K562 (cell line): ENCODE measurements around the gene MAGI2. TPM values are rescaled to one million over a fixed set of nuclear protein-coding genes. Genes with fewer than 3 reads are reported as not detected.

ENCODE experiments used
- ATAC-seq: fragments of 200-7000 bp; cut with Tn5 transposase; 3 replicates; pipeline ENCODE4 v1.9.1; 2020; ENCODE audit warnings: moderate library complexity
- BruUV-seq: library from RNA; stranded (reverse); fragments of 400-500 nt; replicated peaks from 2 replicates; lab custom pipeline; 2021; lab: Mats Ljungman, UMichigan
- CTCF ChIA-PET: fragments of 300-600 bp; formaldehyde crosslinking; extraction: SDS; loops from one replicate; lab custom pipeline; 2021; ENCODE audit warnings: low intra/inter-chr PET ratio; lab: Yijun Ruan, JAX
- POLR2A ChIA-PET: fragments of 300-600, 350-650 bp; sonication (Branson Sonifier 250); formaldehyde crosslinking; extraction: SDS; loops from one replicate; lab custom pipeline; 2021; ENCODE audit warnings: antibody characterized with exemption, inconsistent platforms; lab: Yijun Ruan, JAX
- DNase-seq, 4 experiments: peaks; one replicate each; pipeline versions ENCODE4 v3.0.0 to v3.0.0-alpha.2; 2011 to 2018; ENCODE audit warnings: low spot score in 3 of 4, mixed read lengths in 3 of 4; ENCODE audit errors: extremely low read depth in 1 of 4
- FAIRE-seq: peaks from 2 replicates; lab custom pipeline; 2011; peaks lifted over from hg19 to GRCh38; lab: Jason Lieb, UNC
- H2AFZ ChIP-seq: 2 replicates; pipeline ENCODE4 v1.6.0; 2011; ENCODE audit warnings: low read depth, low read length, control low read depth, inconsistent platforms
- H3K27ac ChIP-seq: fragments of 200-600 bp; 3 replicates; pipeline ENCODE4 v1.8.0; 2011; ENCODE audit warnings: low read depth, mild to moderate bottlenecking, control low read depth, inconsistent platforms, low read length, moderate library complexity, mixed read lengths; ENCODE audit errors: extremely low read depth
- H3K27me3 ChIP-seq, 2 experiments: fragments of 300-600 bp in 1 of 2; 2 replicates in 1 of 2; 3 replicates in 1 of 2; pipeline versions ENCODE4 v1.6.0 to v1.8.0; 2011; ENCODE audit warnings: inconsistent platforms in 2 of 2, low read length in 2 of 2, mild to moderate bottlenecking in 1 of 2, mixed read lengths in 1 of 2, moderate library complexity in 1 of 2; ENCODE audit not compliant: control insufficient read depth in 2 of 2, insufficient read depth in 2 of 2
- H3K36me3 ChIP-seq: fragments of 300-600 bp; 3 replicates; pipeline ENCODE4 v1.8.0; 2011; ENCODE audit warnings: mild to moderate bottlenecking, low read length, inconsistent platforms; ENCODE audit not compliant: control insufficient read depth, insufficient read depth
- H3K4me1 ChIP-seq, 2 experiments: fragments of 200-600 bp in 1 of 2; replicated peaks in 1 of 2; 2 replicates in 1 of 2; 3 replicates in 1 of 2; pipeline versions ENCODE4 v1.5.1 to v1.8.0; 2011; ENCODE audit warnings: inconsistent platforms in 2 of 2, low read length in 2 of 2, mild to moderate bottlenecking in 1 of 2, mixed read lengths in 1 of 2, moderate library complexity in 1 of 2; ENCODE audit not compliant: control insufficient read depth in 2 of 2, insufficient read depth in 2 of 2
- H3K4me2 ChIP-seq: 2 replicates; pipeline ENCODE4 v1.6.1; 2011; ENCODE audit warnings: low read length, control low read depth, inconsistent platforms, mixed read lengths; ENCODE audit not compliant: insufficient read depth
- H3K4me3 ChIP-seq: fragments of 200-600 bp; sonication (generic), shearing (Covaris generic); 2 replicates; pipeline ENCODE4 v1.5.1; 2016; ENCODE audit warnings: control low read depth, inconsistent platforms
- H3K79me2 ChIP-seq: fragments of 200-600 bp; 3 replicates; pipeline ENCODE4 v1.8.0; 2011; ENCODE audit warnings: low read length, inconsistent platforms; ENCODE audit not compliant: control insufficient read depth, insufficient read depth
- H3K9ac ChIP-seq, 2 experiments: 2 replicates each; pipeline versions ENCODE4 v1.6.0 to v1.6.1; 2011; ENCODE audit warnings: low read depth in 2 of 2, low read length in 2 of 2, control low read depth in 1 of 2, inconsistent platforms in 1 of 2, mild to moderate bottlenecking in 1 of 2, mixed read lengths in 1 of 2; ENCODE audit not compliant: insufficient read depth in 1 of 2
- H3K9me1 ChIP-seq: one replicate; pipeline ENCODE4 v1.6.0; 2011; ENCODE audit warnings: inconsistent platforms, mild to moderate bottlenecking, low read length, moderate library complexity; ENCODE audit not compliant: control insufficient read depth, insufficient read depth
- H3K9me3 ChIP-seq: replicated peaks from 2 replicates; pipeline ENCODE4 v1.5.1; 2011; ENCODE audit warnings: low read depth, low read length, inconsistent platforms; ENCODE audit not compliant: control insufficient read depth, insufficient read depth
- H4K20me1 ChIP-seq: replicated peaks from 2 replicates; pipeline ENCODE4 v1.6.1; 2011; ENCODE audit warnings: low read length, inconsistent platforms, mixed read lengths; ENCODE audit not compliant: control insufficient read depth, insufficient read depth
- ATF7 ChIP-seq: fragments of 450-650 bp; IDR thresholded peaks from 2 replicates; pipeline ENCODE4 v1.7.1; 2014; ENCODE audit warnings: mild to moderate bottlenecking, moderate library complexity
- CXXC5 ChIP-seq: fragments of 250-450 bp; sonication (Bioruptor Pico); IDR thresholded peaks from 2 replicates; pipeline ENCODE4 v1.8.0; 2022; ENCODE audit warnings: inconsistent platforms, mild to moderate bottlenecking, moderate library complexity
- FOS ChIP-seq: IDR thresholded peaks from 3 replicates; pipeline ENCODE4 v1.6.1; 2011; ENCODE audit not compliant: insufficient read length; ENCODE audit errors: extremely low read depth
- GABPB1 ChIP-seq: sonication (generic); formaldehyde crosslinking; IDR thresholded peaks from 2 replicates; pipeline ENCODE4 v1.8.0; 2022; ENCODE audit warnings: mild to moderate bottlenecking, missing genetic modification reagents
- GTF2A2 ChIP-seq: IDR thresholded peaks from 2 replicates; pipeline ENCODE4 v1.6.1; 2016; ENCODE audit warnings: mild to moderate bottlenecking, missing genetic modification characterization, missing compliant biosample characterization
- KLF1 ChIP-seq: fragments of 450-650 bp; IDR thresholded peaks from 2 replicates; pipeline ENCODE4 v1.6.1; 2016; ENCODE audit warnings: missing genetic modification characterization, missing compliant biosample characterization
- MED1 ChIP-seq: sonication (generic); formaldehyde crosslinking; IDR thresholded peaks from 2 replicates; pipeline ENCODE4 v1.8.1; 2023; ENCODE audit warnings: missing genetic modification reagents, borderline replicate concordance
- MEF2A ChIP-seq: IDR thresholded peaks from 2 replicates; pipeline ENCODE4 v1.6.1; 2011; ENCODE audit warnings: low read depth, mild to moderate bottlenecking, low read length, moderate library complexity; ENCODE audit not compliant: control insufficient read depth
- MXI1 ChIP-seq: IDR thresholded peaks from 2 replicates; pipeline ENCODE4 v1.6.1; 2011; ENCODE audit warnings: low read depth, mild to moderate bottlenecking, improper control_type of control experiment, low read length
- PHB ChIP-seq: fragments of 250-450 bp; sonication (Bioruptor Pico); IDR thresholded peaks from 2 replicates; pipeline ENCODE4 v1.5.0; 2021
- RFX7 ChIP-seq: fragments of 250-450 bp; sonication (Bioruptor Pico); IDR thresholded peaks from 2 replicates; pipeline ENCODE4 v1.5.1; 2021; ENCODE audit warnings: mild to moderate bottlenecking
- SAFB ChIP-seq: fragments of 200-400 bp; formaldehyde crosslinking; IDR thresholded peaks from 2 replicates; pipeline ENCODE4 v1.6.1; 2017; ENCODE audit warnings: low read depth, low read length, borderline replicate concordance
- SETDB1 ChIP-seq: IDR thresholded peaks from one replicate; pipeline ENCODE4 v1.6.1; 2012; ENCODE audit warnings: low read length, control low read depth, inconsistent platforms
- ZKSCAN8 ChIP-seq: fragments of 200-800 bp; sonication (Bioruptor generic); IDR thresholded peaks from 2 replicates; pipeline ENCODE4 v1.6.1; 2016; ENCODE audit warnings: missing genetic modification characterization, missing compliant biosample characterization
- ZNF707 ChIP-seq: fragments of 250-450 bp; sonication (Bioruptor Pico); conservative IDR thresholded peaks from 2 replicates; pipeline ENCODE4 v1.8.0; 2022; ENCODE audit warnings: inconsistent platforms, mild to moderate bottlenecking, moderate library complexity
- WGBS: fragments of 100-300 bp; shearing (Covaris generic); methylation state at CpG from one replicate; pipeline ENCODE4 v1.1.6; 2016; ENCODE audit warnings: low coverage, mixed read lengths; ENCODE audit not compliant: insufficient coverage; ENCODE audit errors: missing lambda C conversion rate; 5-methylcytosine and 5-hydroxymethylcytosine counted together
- in situ Hi-C: fragments of 300-500 bp; cut with MboI; formaldehyde crosslinking; loops from 4 replicates; pipeline ENCODE4 v1.15.0; 2018; ENCODE audit warnings: inconsistent platforms, mixed read lengths
- intact Hi-C: fragments of 100-400 bp; cut with micrococcal nuclease; formaldehyde crosslinking; loops from 2 replicates; pipeline ENCODE4 v1.14.2; 2022
- polyA plus RNA-seq, 8 experiments: library from polyadenylated mRNA; depleted of rRNA in 4 of 8; stranded (reverse) in 5 of 8; unstranded in 3 of 8; fragments of >200 nt; fragmentation: Nextera tagmentation in 2 of 8; fragmentation: Illumina TruSeq in 1 of 8; extraction: Ambion mirVana in 2 of 8; extraction: Trizol in 1 of 8; gene quantifications; 2 replicates each; pipeline versions ENCODE4 v1.2.1 to v1.2.3, GENCODE V29; 2011 to 2014; ENCODE audit warnings: inconsistent platforms in 1 of 8, missing spikeins in 1 of 8
- total RNA-seq, 7 experiments: library from RNA; depleted of rRNA in 6 of 7; stranded (reverse); fragments of >200 nt in 6 of 7; fragmentation: Illumina TruSeq in 2 of 7; extraction: Trizol in 2 of 7; gene quantifications; 2 replicates each; pipeline versions ENCODE4 v1.2.1 to v1.2.3, GENCODE V29; 2011 to 2021; ENCODE audit warnings: low replicate concordance in 1 of 7
- TF ChIP-seq, protein P1 (sequence below): fragments of 250-450 bp; sonication (Bioruptor Pico); IDR thresholded peaks from 2 replicates; pipeline ENCODE4 v1.9.0; 2021; ENCODE audit warnings: mild to moderate bottlenecking
- TF ChIP-seq, protein P2 (sequence below), 2 experiments: fragments of 450-650 bp; IDR thresholded peaks; 2 replicates each; pipeline ENCODE4 v1.6.1; 2016

Gene MAGI2
- total and polyA plus RNA-seq, 9 of the 15 experiments (the other 6 are each of a cell fraction or from before 2014, with no cell fraction given) = 0.27 to 1.4 (median 0.70) TPM

DNA sequence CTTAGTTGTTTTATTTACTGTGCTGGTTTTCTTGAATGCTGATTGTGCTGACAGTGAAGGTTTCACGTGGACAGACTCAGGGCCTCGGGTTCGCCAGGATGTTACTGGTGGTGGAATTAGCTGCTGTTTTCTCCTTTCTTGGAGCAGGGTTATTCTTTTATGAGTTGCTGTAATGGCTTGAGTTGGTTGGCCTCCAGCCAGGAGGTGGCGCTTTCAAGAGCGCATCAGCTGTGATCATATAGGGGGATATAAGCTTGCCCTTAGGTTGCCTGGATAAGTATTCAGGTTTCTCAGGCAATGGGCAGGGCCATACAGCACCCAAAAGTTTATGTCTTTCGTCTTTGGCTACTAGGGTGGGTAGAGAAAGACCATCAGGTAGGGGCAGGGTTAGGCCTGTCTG is 913.6 kb downstream of the MAGI2 start:
- no peak for FAIRE-seq
- H3K4me1 ChIP-seq = no peaks in the 10 kb centered on the region
- H3K9me3 ChIP-seq = no peaks in the 10 kb centered on the region
- no peak overlapping the region for H2AFZ ChIP-seq
- BruUV-seq = no TSS peak
- ATAC-seq = no peak
- no peak overlapping the region for H3K27ac ChIP-seq
- no peak overlapping the region for H3K9ac ChIP-seq
- 3% methylated on average over 6 of the region's 6 CpGs for WGBS
- ChIA-PET POLR2A (no interaction called here), CTCF (no interaction called here)
- no peaks in the 10 kb centered on the region for H3K27me3 ChIP-seq
- no peaks in the 10 kb centered on the region for H4K20me1 ChIP-seq
- no peak overlapping the region for H3K4me3 ChIP-seq
- no peaks in the 10 kb centered on the region for H3K79me2 ChIP-seq
- no peak overlapping the region for H3K4me2 ChIP-seq
- in situ Hi-C loops (no loop called here), intact Hi-C loops (no loop called here)
- no peak for DNase-seq
- H3K36me3 ChIP-seq = no peaks in the 10 kb centered on the region
- no peaks in the 10 kb centered on the region for H3K9me1 ChIP-seq
- TF ChIP-seq SETDB1 = no peak
- TF ChIP-seq ATF7 = no peak
- TF ChIP-seq GTF2A2 (tag) = no peak
- TF ChIP-seq PHB (CRISPR knock-in tag) = no peak
- TF ChIP-seq MEF2A = no peak
- TF ChIP-seq MXI1 = no peak
- no peak for TF ChIP-seq ZKSCAN8 (CRISPR knock-in tag)
- TF ChIP-seq, protein P1, sequence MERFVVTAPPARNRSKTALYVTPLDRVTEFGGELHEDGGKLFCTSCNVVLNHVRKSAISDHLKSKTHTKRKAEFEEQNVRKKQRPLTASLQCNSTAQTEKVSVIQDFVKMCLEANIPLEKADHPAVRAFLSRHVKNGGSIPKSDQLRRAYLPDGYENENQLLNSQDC (CRISPR knock-in tag) = no peak
- no peak for TF ChIP-seq GABPB1
- no peak for TF ChIP-seq SAFB
- TF ChIP-seq FOS = no peak
- TF ChIP-seq MED1 = no peak
- TF ChIP-seq, protein P2, sequence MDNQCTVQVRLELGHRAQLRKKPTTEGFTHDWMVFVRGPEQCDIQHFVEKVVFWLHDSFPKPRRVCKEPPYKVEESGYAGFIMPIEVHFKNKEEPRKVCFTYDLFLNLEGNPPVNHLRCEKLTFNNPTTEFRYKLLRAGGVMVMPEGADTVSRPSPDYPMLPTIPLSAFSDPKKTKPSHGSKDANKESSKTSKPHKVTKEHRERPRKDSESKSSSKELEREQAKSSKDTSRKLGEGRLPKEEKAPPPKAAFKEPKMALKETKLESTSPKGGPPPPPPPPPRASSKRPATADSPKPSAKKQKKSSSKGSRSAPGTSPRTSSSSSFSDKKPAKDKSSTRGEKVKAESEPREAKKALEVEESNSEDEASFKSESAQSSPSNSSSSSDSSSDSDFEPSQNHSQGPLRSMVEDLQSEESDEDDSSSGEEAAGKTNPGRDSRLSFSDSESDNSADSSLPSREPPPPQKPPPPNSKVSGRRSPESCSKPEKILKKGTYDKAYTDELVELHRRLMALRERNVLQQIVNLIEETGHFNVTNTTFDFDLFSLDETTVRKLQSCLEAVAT (IDR thresholded peaks at IDR 0.05) = no peak
- no peak for TF ChIP-seq ZNF707 (CRISPR knock-in tag)
- no peak for TF ChIP-seq CXXC5 (CRISPR knock-in tag)
- no peak for TF ChIP-seq KLF1 (tag)
- no peak for TF ChIP-seq RFX7
- TF ChIP-seq, all 486 proteins: peak for 0
